Testis (tissue), 3 donors: ENCODE data around the gene PTGDR2. TPM values are rescaled to one million over a fixed set of nuclear protein-coding genes. Genes with fewer than 3 reads are reported as not detected.

Experiments
- DNase-seq: peaks from one replicate; pipeline ENCODE4 v3.0.0-alpha.2; 2019
- H3K27ac ChIP-seq, 2 donors: fragments of 200-600 bp; sonication (generic); one replicate each; pipeline ENCODE4 v1.5.1; 2019
- H3K27me3 ChIP-seq: fragments of 200-600 bp; sonication (generic); one replicate; pipeline ENCODE4 v1.5.1; 2019
- H3K36me3 ChIP-seq: fragments of 200-600 bp; sonication (generic); one replicate; pipeline ENCODE4 v1.5.1; 2017; ENCODE audit warnings: low read depth; ENCODE audit errors: missing control alignments
- H3K4me1 ChIP-seq: fragments of 200-600 bp; sonication (generic); one replicate; pipeline ENCODE4 v1.5.1; 2019
- H3K4me3 ChIP-seq, 2 donors: fragments of 200-600 bp; sonication (generic); one replicate each; pipeline ENCODE4 v1.5.1; 2017 to 2019
- H3K9me3 ChIP-seq: fragments of 200-600 bp; sonication (generic); one replicate; pipeline ENCODE4 v1.5.1; 2017
- POLR2A ChIP-seq: fragments of 450-650 bp; IDR thresholded peaks from one replicate; pipeline ENCODE4 v1.6.1; 2017; ENCODE audit warnings: antibody characterized with exemption, mild to moderate bottlenecking, moderate library complexity
- WGBS, 2 donors: methylation state at CpG; one replicate each; pipeline ENCODE4 v1.1.5; 2018; 5-methylcytosine and 5-hydroxymethylcytosine counted together
- intact Hi-C: fragments of 100-400 bp; cut with DNase I; formaldehyde crosslinking; loops from one replicate; pipeline ENCODE4 v1.15.1; 2023; ENCODE audit warnings: low total_unique reads
- polyA plus RNA-seq: library from polyadenylated mRNA; stranded (reverse); fragments of 350-450 nt; fragmentation: Illumina TruSeq; extraction: RNeasy Lipid Tissue Mini Kit (QIAGEN cat#74804); gene quantifications from one replicate; pipeline ENCODE4 v1.2.3, GENCODE V29; 2014; ENCODE audit warnings: low read depth, low replicate concordance; ENCODE audit not compliant: insufficient read depth
- total RNA-seq, 2 donors: library from RNA; depleted of rRNA; stranded (reverse); fragments of >200 nt; gene quantifications; one replicate each; pipeline ENCODE4 v1.2.3, GENCODE V29; 2016
- TF ChIP-seq, protein P1 (sequence below), 3 experiments: fragments of 450-650 bp in 2 of 3; fragments of 200-600 bp in 1 of 3; sonication (generic) in 1 of 3; IDR thresholded peaks; one replicate each; pipeline ENCODE4 v1.5.1; 2016 to 2019; ENCODE audit warnings: antibody characterized with exemption in 3 of 3, mild to moderate bottlenecking in 2 of 3, moderate library complexity in 1 of 3

PTGDR2 gene
- total and polyA plus RNA-seq, 3 donors from 2014 or later: 0.28 to 1.5 (median 0.81) TPM

DNA sequence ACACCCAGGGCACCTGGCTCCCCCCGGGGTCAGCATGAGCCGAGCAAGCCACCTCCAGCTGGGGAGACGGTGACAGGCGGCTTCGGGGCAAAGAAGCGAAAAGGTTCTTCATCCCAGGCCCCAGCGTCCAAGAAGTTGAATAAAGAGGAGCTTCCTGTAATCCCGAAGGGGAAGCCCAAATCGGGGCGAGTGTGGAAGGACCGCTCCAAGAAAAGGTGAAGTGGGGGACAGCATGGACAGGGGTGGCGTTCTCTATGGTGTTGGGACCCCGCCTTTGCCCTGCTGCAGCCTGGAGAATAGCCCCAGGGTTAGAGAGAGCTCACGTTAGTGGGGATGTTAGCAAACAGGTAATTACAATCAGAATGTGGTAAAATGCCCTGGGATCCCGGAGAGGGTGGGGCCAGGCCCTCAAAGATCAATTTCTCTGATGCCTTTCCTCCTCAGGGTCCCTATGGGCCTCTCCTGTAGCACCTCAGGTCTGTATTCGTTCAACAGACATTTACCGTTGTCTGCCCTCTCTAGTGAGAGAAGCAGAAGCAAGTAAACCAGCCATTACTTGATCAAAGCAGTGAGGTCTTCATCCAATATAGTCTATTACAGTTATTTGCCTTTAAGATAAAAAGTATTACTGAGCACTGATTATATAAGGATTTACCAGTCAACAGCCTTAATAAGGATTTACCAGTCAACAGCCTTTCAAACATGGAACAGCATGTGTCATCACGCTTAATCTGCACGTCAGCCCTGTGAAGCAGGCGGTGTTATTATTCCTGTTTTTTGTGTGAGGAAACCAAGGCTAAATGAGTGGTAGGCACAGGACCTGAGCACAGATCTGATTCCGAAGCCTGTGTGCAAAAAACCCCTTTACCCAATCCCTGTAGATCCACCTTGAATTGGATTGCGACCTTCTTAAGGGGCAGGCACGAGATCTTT, 12.8 kb downstream of the PTGDR2 start:
- TF ChIP-seq POLR2A: no peak
- TF ChIP-seq, protein P1, sequence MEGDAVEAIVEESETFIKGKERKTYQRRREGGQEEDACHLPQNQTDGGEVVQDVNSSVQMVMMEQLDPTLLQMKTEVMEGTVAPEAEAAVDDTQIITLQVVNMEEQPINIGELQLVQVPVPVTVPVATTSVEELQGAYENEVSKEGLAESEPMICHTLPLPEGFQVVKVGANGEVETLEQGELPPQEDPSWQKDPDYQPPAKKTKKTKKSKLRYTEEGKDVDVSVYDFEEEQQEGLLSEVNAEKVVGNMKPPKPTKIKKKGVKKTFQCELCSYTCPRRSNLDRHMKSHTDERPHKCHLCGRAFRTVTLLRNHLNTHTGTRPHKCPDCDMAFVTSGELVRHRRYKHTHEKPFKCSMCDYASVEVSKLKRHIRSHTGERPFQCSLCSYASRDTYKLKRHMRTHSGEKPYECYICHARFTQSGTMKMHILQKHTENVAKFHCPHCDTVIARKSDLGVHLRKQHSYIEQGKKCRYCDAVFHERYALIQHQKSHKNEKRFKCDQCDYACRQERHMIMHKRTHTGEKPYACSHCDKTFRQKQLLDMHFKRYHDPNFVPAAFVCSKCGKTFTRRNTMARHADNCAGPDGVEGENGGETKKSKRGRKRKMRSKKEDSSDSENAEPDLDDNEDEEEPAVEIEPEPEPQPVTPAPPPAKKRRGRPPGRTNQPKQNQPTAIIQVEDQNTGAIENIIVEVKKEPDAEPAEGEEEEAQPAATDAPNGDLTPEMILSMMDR (IDR thresholded peaks at IDR 0.05): no peak
- Histone ChIP-seq H3K9me3 (no peaks in the 10 kb centered on the region), H3K4me3 (peak overlapping the region; percentile 78 to 85), H3K36me3 (no peaks in the 10 kb centered on the region), H3K27me3 (no peaks in the 10 kb centered on the region), H3K4me1 (peaks cover 32% of the 10 kb centered on the region), H3K27ac (peak overlapping the region; percentile 19 to 84)
- WGBS, 2 donors: 15% methylated on average over 23 of the region's 23 CpGs
- DNase-seq: no peak
- intact Hi-C loops: no loop called here

DNA sequence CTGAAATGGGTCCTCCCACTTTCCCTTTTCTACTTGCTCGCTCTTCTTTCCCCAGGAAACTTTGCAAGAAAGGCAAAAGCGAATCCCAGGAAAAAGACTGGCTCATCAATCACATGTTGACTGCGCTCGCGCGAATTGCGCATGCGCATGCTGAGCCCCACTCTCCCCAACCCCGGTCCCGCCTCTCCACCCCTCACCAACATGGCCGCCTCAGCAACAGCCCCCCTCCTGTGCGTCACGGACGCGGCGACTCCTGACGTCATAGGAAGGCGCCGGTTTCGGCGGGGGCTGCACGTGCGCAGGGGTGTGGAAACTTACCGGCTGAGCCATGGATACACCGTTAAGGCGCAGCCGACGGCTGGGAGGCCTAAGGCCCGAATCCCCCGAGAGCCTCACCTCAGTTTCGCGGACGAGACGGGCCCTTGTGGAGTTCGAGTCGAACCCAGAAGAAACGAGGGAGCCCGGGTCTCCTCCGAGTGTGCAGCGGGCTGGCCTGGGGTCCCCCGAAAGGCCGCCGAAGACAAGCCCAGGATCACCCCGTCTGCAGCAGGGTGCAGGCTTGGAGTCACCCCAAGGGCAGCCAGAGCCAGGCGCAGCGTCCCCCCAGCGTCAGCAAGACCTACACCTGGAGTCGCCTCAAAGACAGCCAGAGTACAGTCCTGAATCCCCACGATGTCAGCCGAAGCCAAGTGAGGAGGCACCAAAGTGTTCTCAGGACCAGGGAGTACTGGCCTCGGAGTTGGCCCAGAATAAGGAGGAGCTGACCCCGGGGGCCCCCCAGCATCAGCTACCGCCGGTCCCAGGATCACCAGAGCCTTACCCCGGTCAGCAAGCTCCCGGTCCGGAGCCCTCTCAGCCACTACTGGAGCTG, 13.7 kb downstream of the PTGDR2 start, which contains the start of gene CCDC86:
Gene CCDC86 (plus strand): TSS at position 317 of the 871 bp plus-strand sequence. CDS start 12 bp downstream, at position 329.
- TF ChIP-seq POLR2A: no peak
- TF ChIP-seq, protein P1 (IDR thresholded peaks at IDR 0.05): peak in 1 of 3 experiments; percentile 37
- peak; percentile 98 for DNase-seq
- Histone ChIP-seq H3K36me3 (no peaks in the 10 kb centered on the region), H3K27ac (peak within 1 kb of the TSS; percentile 19 to 84), H3K9me3 (no peaks in the 10 kb centered on the region), H3K27me3 (no peaks in the 10 kb centered on the region), H3K4me1 (peaks cover 32% of the 10 kb centered on the region), H3K4me3 (peak within 1 kb of the TSS; percentile 78 to 85)
- 0 to 1% methylated on average over 16 to 57 of the region's 57 CpGs for WGBS, 2 donors
- intact Hi-C loops: no loop called here

DNA sequence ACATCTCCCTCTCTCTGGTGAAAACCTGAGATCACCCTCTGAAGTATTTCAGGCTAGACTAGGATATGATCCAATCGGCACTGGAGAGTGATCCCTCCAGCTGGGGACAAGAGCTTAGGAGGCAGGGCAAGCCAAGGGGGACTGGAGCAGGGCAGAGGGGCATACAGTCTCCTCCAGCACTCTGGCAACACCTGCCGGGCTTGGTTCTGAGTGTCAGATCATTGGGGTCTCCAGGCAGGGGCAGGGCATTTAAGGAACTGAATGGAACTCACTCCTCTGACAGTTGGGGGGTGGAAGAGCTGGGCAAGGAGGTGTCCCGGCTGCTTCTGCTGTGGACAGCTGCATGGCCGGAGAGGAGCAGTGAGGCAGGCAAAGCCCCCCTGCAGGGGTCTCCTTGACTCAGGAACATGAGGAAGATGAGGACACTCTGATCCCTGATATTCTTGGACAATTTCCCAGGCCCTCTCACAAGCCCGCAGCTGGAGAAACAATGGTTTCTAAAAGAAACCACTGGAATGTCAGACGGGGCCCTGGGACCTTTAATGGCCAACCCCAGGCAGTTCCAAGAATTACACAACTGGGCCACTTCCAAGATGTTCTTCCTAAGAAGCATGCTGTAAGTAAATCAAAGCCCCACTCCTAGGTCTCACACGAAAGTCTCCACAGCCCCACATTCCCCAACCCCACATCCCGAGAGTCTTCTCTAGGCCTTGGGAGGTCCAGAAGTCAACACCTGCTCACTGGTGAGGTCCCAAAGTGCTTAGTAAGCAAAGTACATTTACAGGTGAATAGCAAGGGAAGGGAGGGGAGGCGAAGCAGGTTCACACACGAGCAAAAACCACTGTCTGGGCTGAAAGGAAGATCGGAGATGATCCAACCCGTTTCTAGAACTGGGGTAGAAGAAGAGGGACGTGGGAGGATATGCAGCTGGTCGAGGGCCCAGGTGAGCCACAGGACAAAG, 15.0 kb downstream of the PTGDR2 start:
- peak; percentile 73 for DNase-seq
- 30 to 41% methylated on average over 14 of the region's 14 CpGs for WGBS, 2 donors
- Histone ChIP-seq H3K36me3 (no peaks in the 10 kb centered on the region), H3K4me1 (peaks cover 32% of the 10 kb centered on the region), H3K9me3 (no peaks in the 10 kb centered on the region), H3K27ac (peak overlapping the region; percentile 19 to 84), H3K27me3 (no peaks in the 10 kb centered on the region), H3K4me3 (no peak overlapping the region)
- TF ChIP-seq, protein P1 (IDR thresholded peaks at IDR 0.05): no peak
- no peak for TF ChIP-seq POLR2A
- intact Hi-C loops: no loop called here

DNA sequence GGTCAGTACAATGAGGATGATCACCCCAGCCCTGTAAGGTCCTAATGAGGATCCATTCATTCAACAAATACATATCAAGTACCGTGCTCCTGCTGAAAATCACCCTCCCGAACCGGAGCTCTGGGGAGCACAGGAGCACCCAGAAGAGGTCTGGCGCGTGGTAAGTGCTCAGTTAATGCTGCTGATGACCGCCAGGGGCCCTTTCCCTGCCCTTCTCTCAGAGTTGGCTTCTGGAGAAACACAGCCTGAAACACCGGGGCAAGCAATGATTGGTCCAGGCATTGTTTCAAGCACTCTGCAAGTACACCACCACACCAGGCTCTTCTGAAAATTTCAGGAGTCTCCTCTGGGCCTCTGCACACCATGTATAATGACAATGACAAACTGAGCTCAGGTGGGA, 17.6 kb downstream of the PTGDR2 start:
- DNase-seq: no peak
- H3K27me3 ChIP-seq: no peaks in the 10 kb centered on the region
- H3K4me3 ChIP-seq: no peak overlapping the region
- peaks cover 20% of the 10 kb centered on the region for H3K4me1 ChIP-seq
- no peaks in the 10 kb centered on the region for H3K9me3 ChIP-seq
- H3K27ac ChIP-seq: no peak overlapping the region
- TF ChIP-seq, protein P1 (IDR thresholded peaks at IDR 0.05): no peak
- TF ChIP-seq POLR2A: no peak
- 78 to 81% methylated on average over 7 of the region's 7 CpGs for WGBS, 2 donors
- intact Hi-C loops: loop anchor here (5.0 kb wide), 1 partner anchor 59 kb away; no protein-coding TSS in a partner anchor
- no peaks in the 10 kb centered on the region for H3K36me3 ChIP-seq
